HEK293T (cell line): ENCODE results near the gene RNF43.
"Not testable (repeated sequence)": the region's sequence is repeated elsewhere in the genome, so short reads cannot be mapped to it uniquely, and the experiment has no call there.

Experiments
- CTCF ChIA-PET: fragments of 350-600 bp; formaldehyde crosslinking; extraction: SDS; loops from one replicate; lab custom pipeline; 2021; ENCODE audit warnings: antibody characterized with exemption, inconsistent platforms; lab: Yijun Ruan, JAX
- POLR2A ChIA-PET: fragments of 350-600 bp; formaldehyde crosslinking; extraction: SDS; loops from one replicate; lab custom pipeline; 2020; ENCODE audit warnings: antibody characterized with exemption, inconsistent platforms; lab: Yijun Ruan, JAX
- DNase-seq: peaks from one replicate; pipeline ENCODE4 v3.0.0; 2012; ENCODE audit warnings: mixed read lengths; ENCODE audit errors: extremely low spot score
- ARNT ChIP-seq: fragments of 450-650 bp; IDR thresholded peaks from 2 replicates; pipeline ENCODE4 v1.6.1; 2017; ENCODE audit warnings: mild to moderate bottlenecking
- BHLHE40 ChIP-seq: fragments of 450-650 bp; IDR thresholded peaks from 2 replicates; pipeline ENCODE4 v1.6.1; 2016; ENCODE audit warnings: mild to moderate bottlenecking, moderate library complexity, borderline replicate concordance
- CTBP1 ChIP-seq: fragments of 450-650 bp; IDR thresholded peaks from 2 replicates; pipeline ENCODE4 v1.6.1; 2016; ENCODE audit warnings: borderline replicate concordance
- ELF4 ChIP-seq: fragments of 450-650 bp; IDR thresholded peaks from 2 replicates; pipeline ENCODE4 v1.6.1; 2017; ENCODE audit warnings: antibody characterized with exemption
- FOXA1 ChIP-seq: fragments of 450-650 bp; IDR thresholded peaks from 2 replicates; pipeline ENCODE4 v1.6.1; 2016; ENCODE audit warnings: mild to moderate bottlenecking
- FOXK2 ChIP-seq: fragments of 450-650 bp; IDR thresholded peaks from 2 replicates; pipeline ENCODE4 v1.6.1; 2016; ENCODE audit warnings: mild to moderate bottlenecking
- FOXM1 ChIP-seq: fragments of 450-650 bp; IDR thresholded peaks from 2 replicates; pipeline ENCODE4 v1.6.1; 2017; ENCODE audit warnings: mild to moderate bottlenecking, borderline replicate concordance
- HDGF ChIP-seq: fragments of 450-650 bp; IDR thresholded peaks from 2 replicates; pipeline ENCODE4 v1.6.1; 2017; ENCODE audit warnings: antibody characterized with exemption, borderline replicate concordance
- L3MBTL2 ChIP-seq: fragments of 450-650 bp; conservative IDR thresholded peaks from 2 replicates; pipeline ENCODE4 v1.6.1; 2016; ENCODE audit warnings: mild to moderate bottlenecking
- LEF1 ChIP-seq: fragments of 450-650 bp; IDR thresholded peaks from 2 replicates; pipeline ENCODE4 v1.6.1; 2017; ENCODE audit warnings: mild to moderate bottlenecking, borderline replicate concordance
- NFRKB ChIP-seq: fragments of 450-650 bp; IDR thresholded peaks from 2 replicates; pipeline ENCODE4 v1.6.1; 2016; ENCODE audit warnings: mild to moderate bottlenecking, moderate library complexity
- PKNOX1 ChIP-seq: fragments of 450-650 bp; IDR thresholded peaks from 2 replicates; pipeline ENCODE4 v1.6.1; 2016
- SP1 ChIP-seq: fragments of 450-650 bp; IDR thresholded peaks from 2 replicates; pipeline ENCODE4 v1.6.1; 2017
- SUZ12 ChIP-seq: fragments of 450-650 bp; IDR thresholded peaks from 2 replicates; pipeline ENCODE4 v1.6.1; 2016; ENCODE audit warnings: mild to moderate bottlenecking
- TARDBP ChIP-seq: fragments of 450-650 bp; IDR thresholded peaks from 2 replicates; pipeline ENCODE4 v1.6.1; 2016
- ZNF384 ChIP-seq: fragments of 450-650 bp; IDR thresholded peaks from 2 replicates; pipeline ENCODE4 v1.6.1; 2016

RNF43 gene

GRCh38 chr17:58401287-58401686 is 16.0 kb downstream of the RNF43 start:
- ChIA-PET CTCF (no interaction called here), POLR2A (interaction anchor here (1.9 kb wide), 1 partner anchor 49 kb away, joined by 6 read pairs; the partner anchor contains the start of gene SUPT4H1)
- TF ChIP-seq NFRKB = no peak
- no peak for TF ChIP-seq BHLHE40
- TF ChIP-seq SUZ12 = no peak
- TF ChIP-seq TARDBP = no peak
- no peak for TF ChIP-seq FOXK2
- no peak for TF ChIP-seq CTBP1
- TF ChIP-seq LEF1 = no peak
- no peak for TF ChIP-seq FOXA1
- TF ChIP-seq L3MBTL2 = no peak
- TF ChIP-seq PKNOX1 = no peak
- no peak for TF ChIP-seq FOXM1
- TF ChIP-seq SP1 = no peak
- DNase-seq = no peak

DNA sequence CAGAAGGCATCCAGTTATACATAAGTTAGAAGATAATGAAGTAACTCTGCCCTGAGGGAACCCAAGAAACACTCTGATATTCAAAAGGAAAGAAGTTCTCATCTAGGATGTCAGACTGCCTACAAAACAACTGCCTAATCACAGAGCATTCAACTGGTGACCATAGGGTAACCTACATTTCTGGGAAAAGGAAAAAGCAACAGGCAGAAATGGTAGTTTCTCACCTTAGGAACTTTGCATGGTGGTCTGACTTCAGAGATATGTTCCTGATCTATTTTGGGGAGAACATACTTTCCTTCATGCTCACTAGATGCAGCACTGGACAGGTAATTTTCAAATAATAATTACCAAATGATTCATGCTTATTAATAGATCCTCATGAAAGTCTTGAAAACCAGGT is 16.5 kb downstream of the RNF43 start:
- ChIA-PET POLR2A (interaction anchor here (1.8 to 1.9 kb wide), 2 partner anchors 14 to 49 kb away, joined by 5 to 6 read pairs; partner anchors contain the start of gene SUPT4H1), CTCF (no interaction called here)
- no peak for DNase-seq
- no peak for TF ChIP-seq L3MBTL2

DNA sequence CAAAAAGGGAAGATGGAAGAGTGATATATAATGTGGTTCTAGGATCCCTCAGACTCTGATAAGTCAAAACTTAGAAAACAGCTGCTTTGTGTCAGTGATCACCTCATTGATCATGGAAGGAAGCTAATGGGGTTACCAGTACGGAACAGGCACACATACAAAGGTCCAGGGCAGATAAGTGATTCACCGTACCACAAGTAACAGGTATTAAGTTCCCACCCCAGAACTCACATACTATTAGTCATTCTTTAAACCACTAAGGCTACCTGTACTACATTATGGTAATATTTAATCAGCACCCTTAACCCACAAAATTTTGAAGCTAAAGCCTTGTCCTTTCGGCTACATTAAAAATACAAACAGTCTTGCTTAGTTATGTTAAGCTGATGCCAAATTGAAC is 17.4 kb downstream of the RNF43 start:
- DNase-seq = no peak
- POLR2A ChIA-PET = interaction anchor here (1.0 to 1.9 kb wide), 4 partner anchors 15 to 48 kb away, joined by 5 to 6 read pairs (median 5); partner anchors contain the start of genes RNF43 and SUPT4H1
- no peak for TF ChIP-seq SP1
- no peak for TF ChIP-seq HDGF
- no peak for TF ChIP-seq BHLHE40
- CTCF ChIA-PET = interaction anchor here (1.0 kb wide), 1 partner anchor 12 kb away, joined by 3 read pairs; no protein-coding TSS in a partner anchor

- POLR2A ChIA-PET = interaction anchor here (0.6 to 1.8 kb wide), 3 partner anchors 16 to 47 kb away, joined by 5 to 6 read pairs (median 5); partner anchors contain the start of gene SUPT4H1
- DNase-seq = no peak
Measured at GRCh38 chr17:58398574-58399266, 18.6 kb downstream of the RNF43 start.

DNA sequence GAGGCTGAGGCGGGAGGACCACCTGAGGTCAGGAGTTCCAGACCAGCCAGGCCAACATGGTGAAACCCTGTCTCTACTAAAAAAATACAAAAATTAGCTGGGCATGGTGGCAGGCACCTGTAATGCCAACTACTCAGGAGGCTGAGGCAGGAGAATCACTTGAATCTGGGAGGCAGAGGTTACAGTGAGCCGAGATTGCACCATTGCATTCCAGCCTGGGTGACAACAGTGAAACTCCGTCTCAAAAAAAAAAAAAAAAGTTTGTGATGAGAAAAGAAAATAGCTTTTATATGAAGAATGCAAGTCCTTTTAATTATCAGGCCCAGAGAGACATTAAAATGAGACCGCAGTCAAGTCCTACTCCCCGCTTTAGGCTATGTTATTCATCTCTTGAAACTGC is 19.9 kb downstream of the RNF43 start:
- CTCF ChIA-PET = interaction anchor here (0.6 kb wide), 1 partner anchor 105 kb away, joined by 4 read pairs; no protein-coding TSS in a partner anchor
- POLR2A ChIA-PET = interaction anchor here (1.7 kb wide), 1 partner anchor 45 kb away, joined by 9 read pairs; the partner anchor contains the start of gene SUPT4H1

More at GRCh38 chr17:58398574-58399266, 18.6 kb downstream of the RNF43 start:
- CTCF ChIA-PET = no interaction called here
- TF ChIP-seq LEF1 (no peak), BHLHE40 (no peak), SP1 (no peak), ZNF384 (no peak), FOXK2 (no peak), ELF4 (no peak), NFRKB (no peak), PKNOX1 (no peak), L3MBTL2 (no peak), CTBP1 (no peak), ARNT (no peak), FOXM1 (no peak), SUZ12 (no peak), HDGF (no peak), TARDBP (no peak), FOXA1 (no peak)

GRCh38 chr17:58396173-58396572 is 21.2 kb downstream of the RNF43 start:
- no peak for DNase-seq
- ChIA-PET CTCF (no interaction called here), POLR2A (interaction anchor here (1.7 kb wide), 1 partner anchor 44 kb away, joined by 9 read pairs; the partner anchor contains the start of gene SUPT4H1)
- TF ChIP-seq ELF4 = no peak
- no peak for TF ChIP-seq LEF1
- no peak for TF ChIP-seq HDGF
- no peak for TF ChIP-seq TARDBP
- TF ChIP-seq FOXK2 = no peak
- TF ChIP-seq SUZ12 = no peak
- no peak for TF ChIP-seq NFRKB
- no peak for TF ChIP-seq PKNOX1
- no peak for TF ChIP-seq L3MBTL2
- no peak for TF ChIP-seq ZNF384
- TF ChIP-seq ARNT = no peak
- no peak for TF ChIP-seq SP1
- TF ChIP-seq CTBP1 = no peak

More for the DNA sequence above, 19.9 kb downstream of the RNF43 start:
- DNase-seq = not testable (repeated sequence)
